HG03196 (cell line): ENCODE data around the gene SEC61B.

ENCODE experiments used
- ATAC-seq: cut with Tn5 transposase; IDR thresholded peaks from one replicate; pipeline ENCODE4 v1.9.1; 2021; ENCODE audit not compliant: unreplicated experiment

SEC61B gene

GRCh38 chr9:99221621-99222415, at the start of gene SEC61B, which contains the start of gene ALG2:
Gene SEC61B (plus strand): TSS chr9:99222282. CDS start chr9:99222364, 82 bp downstream.
Gene ALG2 (minus strand): TSS chr9:99221942. CDS start chr9:99221894, 48 bp downstream.
- peak; percentile 91 for ATAC-seq

- ATAC-seq, result no peak
Measured at GRCh38 chr9:99173570-99174504, 48.2 kb upstream of the SEC61B start.

GRCh38 chr9:99176527-99177013, 45.5 kb upstream of the SEC61B start:
- no peak for ATAC-seq

GRCh38 chr9:99177576-99178366, 44.3 kb upstream of the SEC61B start:
- ATAC-seq, result no peak

GRCh38 chr9:99178912-99179872, 42.9 kb upstream of the SEC61B start:
- no peak for ATAC-seq

GRCh38 chr9:99180199-99180598, 41.9 kb upstream of the SEC61B start:
- no peak for ATAC-seq

- no peak for ATAC-seq
Measured at GRCh38 chr9:99180662-99181061, 41.4 kb upstream of the SEC61B start.

GRCh38 chr9:99181206-99181605, 40.9 kb upstream of the SEC61B start:
- no peak for ATAC-seq

- peak; percentile 36 for ATAC-seq
Measured at GRCh38 chr9:99181621-99182020, 40.5 kb upstream of the SEC61B start.

GRCh38 chr9:99182356-99182755, 39.7 kb upstream of the SEC61B start:
- ATAC-seq, result no peak

GRCh38 chr9:99183616-99184015, 38.5 kb upstream of the SEC61B start:
- no peak for ATAC-seq

- peak; percentile 1 for ATAC-seq
Measured at GRCh38 chr9:99184110-99184474, 38.0 kb upstream of the SEC61B start.

- ATAC-seq, result peak; percentile 47
Measured at GRCh38 chr9:99184475-99185347, 37.4 kb upstream of the SEC61B start.

GRCh38 chr9:99185348-99185632, 36.8 kb upstream of the SEC61B start:
- no peak for ATAC-seq

- no peak for ATAC-seq
Measured at GRCh38 chr9:99185934-99186333, 36.1 kb upstream of the SEC61B start.

GRCh38 chr9:99187311-99187710, 34.8 kb upstream of the SEC61B start:
- no peak for ATAC-seq

GRCh38 chr9:99189186-99189585, 32.9 kb upstream of the SEC61B start:
- ATAC-seq, result no peak

GRCh38 chr9:99189887-99190596, 32.0 kb upstream of the SEC61B start:
- ATAC-seq, result no peak
